SK-N-SH treated with all-trans-retinoic acid at 6 μM for 48 hours (cell line): ENCODE results near the gene DYNC1I1.

Source experiments
- ATAC-seq: fragments of 200-7000 bp; cut with Tn5 transposase; 3 replicates; pipeline ENCODE4 v1.9.1; 2020; ENCODE audit warnings: mild to moderate bottlenecking, moderate library complexity
- BACH2 ChIP-seq: fragments of 250-450 bp; sonication (Bioruptor Pico); IDR thresholded peaks from 2 replicates; pipeline ENCODE4 v1.9.0; 2021; ENCODE audit warnings: mild to moderate bottlenecking, borderline replicate concordance
- CSDC2 ChIP-seq: fragments of 250-450 bp; sonication (Bioruptor Pico); IDR thresholded peaks from 2 replicates; pipeline ENCODE4 v1.5.0; 2020; ENCODE audit warnings: mild to moderate bottlenecking, moderate library complexity
- ESRRG ChIP-seq: fragments of 250-450 bp; sonication (Bioruptor Pico); IDR thresholded peaks from 2 replicates; pipeline ENCODE4 v1.6.1; 2021; ENCODE audit warnings: mild to moderate bottlenecking
- GLIS3 ChIP-seq: fragments of 250-450 bp; sonication (Bioruptor Pico); IDR thresholded peaks from 2 replicates; pipeline ENCODE4 v1.5.0; 2020; ENCODE audit warnings: mild to moderate bottlenecking, moderate library complexity
- ISL1 ChIP-seq: fragments of 250-450 bp; sonication (Bioruptor Pico); IDR thresholded peaks from 2 replicates; pipeline ENCODE4 v2.1.2; 2022; ENCODE audit warnings: mild to moderate bottlenecking, moderate library complexity
- RARB ChIP-seq: fragments of 250-450 bp; sonication (Bioruptor Pico); IDR thresholded peaks from 2 replicates; pipeline ENCODE4 v1.8.0; 2021; ENCODE audit warnings: mild to moderate bottlenecking, moderate library complexity
- SNAI2 ChIP-seq: fragments of 250-450 bp; sonication (Bioruptor Pico); IDR thresholded peaks from 2 replicates; pipeline ENCODE4 v1.5.0; 2020; ENCODE audit warnings: mild to moderate bottlenecking, moderate library complexity
- TCF4 ChIP-seq: fragments of 250-450 bp; sonication (Bioruptor Pico); IDR thresholded peaks from 2 replicates; pipeline ENCODE4 v1.8.0; 2021; ENCODE audit warnings: mild to moderate bottlenecking, moderate library complexity, borderline replicate concordance
- TOX ChIP-seq: fragments of 250-450 bp; sonication (Bioruptor Pico); IDR thresholded peaks from 2 replicates; pipeline ENCODE4 v1.8.0; 2021; ENCODE audit warnings: mild to moderate bottlenecking, moderate library complexity, borderline replicate concordance
- ZC3H10 ChIP-seq: fragments of 250-450 bp; sonication (Bioruptor Pico); IDR thresholded peaks from 2 replicates; pipeline ENCODE4 v1.5.1; 2021; ENCODE audit warnings: mild to moderate bottlenecking, moderate library complexity
- ZFP3 ChIP-seq: fragments of 250-450 bp; sonication (Bioruptor Pico); IDR thresholded peaks from 2 replicates; pipeline ENCODE4 v1.5.0; 2020; ENCODE audit warnings: mild to moderate bottlenecking, moderate library complexity
- ZNF565 ChIP-seq: fragments of 450-650 bp; formaldehyde crosslinking; conservative IDR thresholded peaks from 2 replicates; pipeline ENCODE4 v1.5.0; 2020; ENCODE audit warnings: low read depth, mild to moderate bottlenecking, moderate library complexity
- ZNF70 ChIP-seq: fragments of 450-650 bp; formaldehyde crosslinking; IDR thresholded peaks from 2 replicates; pipeline ENCODE4 v1.5.0; 2020; ENCODE audit warnings: mild to moderate bottlenecking, moderate library complexity
- ZNF8 ChIP-seq: fragments of 450-650 bp; formaldehyde crosslinking; IDR thresholded peaks from 2 replicates; pipeline ENCODE4 v1.5.0; 2020; ENCODE audit warnings: mild to moderate bottlenecking, moderate library complexity
- TF ChIP-seq, protein P1 (sequence below): fragments of 250-450 bp; sonication (Bioruptor Pico); IDR thresholded peaks from 2 replicates; pipeline ENCODE4 v1.5.1; 2021; ENCODE audit warnings: mild to moderate bottlenecking, moderate library complexity
- TF ChIP-seq, protein P2 (sequence below): fragments of 250-450 bp; sonication (Bioruptor Pico); IDR thresholded peaks from 2 replicates; pipeline ENCODE4 v1.8.0; 2021; ENCODE audit warnings: low read depth, mild to moderate bottlenecking, moderate library complexity, borderline replicate concordance
- TF ChIP-seq, protein P3 (sequence below): fragments of 250-450 bp; sonication (Bioruptor Pico); IDR thresholded peaks from 2 replicates; pipeline ENCODE4 v1.5.1; 2020; ENCODE audit warnings: low read depth, mild to moderate bottlenecking, moderate library complexity
- TF ChIP-seq, protein P4 (sequence below): fragments of 250-450 bp; sonication (Bioruptor Pico); IDR thresholded peaks from 2 replicates; pipeline ENCODE4 v1.8.0; 2020; ENCODE audit warnings: mild to moderate bottlenecking, moderate library complexity, borderline replicate concordance
- TF ChIP-seq, protein P5 (sequence below): fragments of 250-450 bp; sonication (Bioruptor Pico); IDR thresholded peaks from 2 replicates; pipeline ENCODE4 v1.5.0; 2020; ENCODE audit warnings: mild to moderate bottlenecking, moderate library complexity

Gene DYNC1I1

DNA sequence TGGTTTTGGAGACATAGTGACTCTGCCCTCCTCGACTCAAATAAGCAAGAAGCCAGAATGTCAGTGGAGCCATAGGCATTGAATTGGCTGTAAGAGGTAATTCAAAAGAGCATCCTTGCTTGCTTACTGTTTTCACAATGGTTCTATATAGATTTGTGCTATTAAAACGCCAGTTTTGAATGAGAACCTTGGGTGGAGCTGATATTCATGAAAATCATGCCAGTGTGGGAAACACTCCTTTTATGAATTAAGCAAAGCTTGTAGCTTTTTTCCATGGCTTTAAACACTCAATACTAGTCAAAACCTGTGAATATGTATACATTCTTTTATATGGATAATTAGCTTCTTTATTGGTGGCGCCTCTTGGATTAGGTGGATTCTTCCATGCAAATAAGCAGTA, 297.0 kb downstream of the DYNC1I1 start:
- no peak for ATAC-seq
- TF ChIP-seq ZNF565 (no peak), TCF4 (CRISPR knock-in tag) (no peak), ZC3H10 (CRISPR knock-in tag) (no peak), CSDC2 (CRISPR knock-in tag) (no peak), ZNF8 (CRISPR knock-in tag) (no peak), ZNF70 (no peak), TOX (no peak), SNAI2 (no peak), GLIS3 (CRISPR knock-in tag) (no peak), ISL1 (CRISPR knock-in tag) (no peak), ESRRG (no peak), ZFP3 (CRISPR knock-in tag) (no peak), BACH2 (CRISPR knock-in tag) (no peak)
- TF ChIP-seq, protein P1, sequence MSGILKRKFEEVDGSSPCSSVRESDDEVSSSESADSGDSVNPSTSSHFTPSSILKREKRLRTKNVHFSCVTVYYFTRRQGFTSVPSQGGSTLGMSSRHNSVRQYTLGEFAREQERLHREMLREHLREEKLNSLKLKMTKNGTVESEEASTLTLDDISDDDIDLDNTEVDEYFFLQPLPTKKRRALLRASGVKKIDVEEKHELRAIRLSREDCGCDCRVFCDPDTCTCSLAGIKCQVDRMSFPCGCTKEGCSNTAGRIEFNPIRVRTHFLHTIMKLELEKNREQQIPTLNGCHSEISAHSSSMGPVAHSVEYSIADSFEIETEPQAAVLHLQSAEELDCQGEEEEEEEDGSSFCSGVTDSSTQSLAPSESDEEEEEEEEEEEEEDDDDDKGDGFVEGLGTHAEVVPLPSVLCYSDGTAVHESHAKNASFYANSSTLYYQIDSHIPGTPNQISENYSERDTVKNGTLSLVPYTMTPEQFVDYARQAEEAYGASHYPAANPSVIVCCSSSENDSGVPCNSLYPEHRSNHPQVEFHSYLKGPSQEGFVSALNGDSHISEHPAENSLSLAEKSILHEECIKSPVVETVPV (CRISPR knock-in tag) = no peak
- TF ChIP-seq, protein P2, sequence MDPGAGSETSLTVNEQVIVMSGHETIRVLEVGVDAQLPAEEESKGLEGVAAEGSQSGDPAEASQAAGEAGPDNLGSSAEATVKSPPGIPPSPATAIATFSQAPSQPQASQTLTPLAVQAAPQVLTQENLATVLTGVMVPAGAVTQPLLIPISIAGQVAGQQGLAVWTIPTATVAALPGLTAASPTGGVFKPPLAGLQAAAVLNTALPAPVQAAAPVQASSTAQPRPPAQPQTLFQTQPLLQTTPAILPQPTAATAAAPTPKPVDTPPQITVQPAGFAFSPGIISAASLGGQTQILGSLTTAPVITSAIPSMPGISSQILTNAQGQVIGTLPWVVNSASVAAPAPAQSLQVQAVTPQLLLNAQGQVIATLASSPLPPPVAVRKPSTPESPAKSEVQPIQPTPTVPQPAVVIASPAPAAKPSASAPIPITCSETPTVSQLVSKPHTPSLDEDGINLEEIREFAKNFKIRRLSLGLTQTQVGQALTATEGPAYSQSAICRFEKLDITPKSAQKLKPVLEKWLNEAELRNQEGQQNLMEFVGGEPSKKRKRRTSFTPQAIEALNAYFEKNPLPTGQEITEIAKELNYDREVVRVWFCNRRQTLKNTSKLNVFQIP (CRISPR knock-in tag) = no peak
- TF ChIP-seq, protein P3, sequence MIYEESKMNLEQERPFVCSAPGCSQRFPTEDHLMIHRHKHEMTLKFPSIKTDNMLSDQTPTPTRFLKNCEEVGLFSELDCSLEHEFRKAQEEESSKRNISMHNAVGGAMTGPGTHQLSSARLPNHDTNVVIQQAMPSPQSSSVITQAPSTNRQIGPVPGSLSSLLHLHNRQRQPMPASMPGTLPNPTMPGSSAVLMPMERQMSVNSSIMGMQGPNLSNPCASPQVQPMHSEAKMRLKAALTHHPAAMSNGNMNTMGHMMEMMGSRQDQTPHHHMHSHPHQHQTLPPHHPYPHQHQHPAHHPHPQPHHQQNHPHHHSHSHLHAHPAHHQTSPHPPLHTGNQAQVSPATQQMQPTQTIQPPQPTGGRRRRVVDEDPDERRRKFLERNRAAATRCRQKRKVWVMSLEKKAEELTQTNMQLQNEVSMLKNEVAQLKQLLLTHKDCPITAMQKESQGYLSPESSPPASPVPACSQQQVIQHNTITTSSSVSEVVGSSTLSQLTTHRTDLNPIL (CRISPR knock-in tag) = no peak
- TF ChIP-seq, protein P4, sequence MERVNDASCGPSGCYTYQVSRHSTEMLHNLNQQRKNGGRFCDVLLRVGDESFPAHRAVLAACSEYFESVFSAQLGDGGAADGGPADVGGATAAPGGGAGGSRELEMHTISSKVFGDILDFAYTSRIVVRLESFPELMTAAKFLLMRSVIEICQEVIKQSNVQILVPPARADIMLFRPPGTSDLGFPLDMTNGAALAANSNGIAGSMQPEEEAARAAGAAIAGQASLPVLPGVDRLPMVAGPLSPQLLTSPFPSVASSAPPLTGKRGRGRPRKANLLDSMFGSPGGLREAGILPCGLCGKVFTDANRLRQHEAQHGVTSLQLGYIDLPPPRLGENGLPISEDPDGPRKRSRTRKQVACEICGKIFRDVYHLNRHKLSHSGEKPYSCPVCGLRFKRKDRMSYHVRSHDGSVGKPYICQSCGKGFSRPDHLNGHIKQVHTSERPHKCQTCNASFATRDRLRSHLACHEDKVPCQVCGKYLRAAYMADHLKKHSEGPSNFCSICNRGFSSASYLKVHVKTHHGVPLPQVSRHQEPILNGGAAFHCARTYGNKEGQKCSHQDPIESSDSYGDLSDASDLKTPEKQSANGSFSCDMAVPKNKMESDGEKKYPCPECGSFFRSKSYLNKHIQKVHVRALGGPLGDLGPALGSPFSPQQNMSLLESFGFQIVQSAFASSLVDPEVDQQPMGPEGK = no peak
- TF ChIP-seq, all 23 proteins: peak for 0

DNA sequence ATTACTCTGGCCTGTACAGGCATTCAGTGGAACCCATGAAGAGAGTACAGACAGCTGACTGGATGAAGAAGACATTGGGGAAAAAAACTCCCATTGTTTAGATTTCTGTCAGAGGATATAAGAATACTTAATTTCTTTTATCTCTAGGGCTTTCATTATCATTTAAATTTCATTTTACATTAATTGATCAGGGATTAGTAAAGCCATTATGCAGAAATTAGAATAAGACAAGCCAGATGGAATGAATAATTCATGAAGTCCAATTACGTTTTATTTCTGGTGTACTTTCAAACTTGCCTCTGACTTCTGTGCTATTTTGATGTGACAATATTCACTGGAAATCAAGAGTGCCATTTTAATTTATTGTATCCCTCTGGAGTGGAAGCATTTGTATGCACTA, 302.5 kb downstream of the DYNC1I1 start:
- no peak for TF ChIP-seq ZC3H10 (CRISPR knock-in tag)
- TF ChIP-seq ZFP3 (CRISPR knock-in tag) = no peak
- no peak for TF ChIP-seq ZNF565
- TF ChIP-seq, protein P3 (CRISPR knock-in tag) = no peak
- TF ChIP-seq CSDC2 (CRISPR knock-in tag) = no peak
- TF ChIP-seq TCF4 (CRISPR knock-in tag) = no peak
- no peak for TF ChIP-seq TOX
- no peak for TF ChIP-seq ESRRG
- TF ChIP-seq RARB = no peak
- ATAC-seq = no peak

DNA sequence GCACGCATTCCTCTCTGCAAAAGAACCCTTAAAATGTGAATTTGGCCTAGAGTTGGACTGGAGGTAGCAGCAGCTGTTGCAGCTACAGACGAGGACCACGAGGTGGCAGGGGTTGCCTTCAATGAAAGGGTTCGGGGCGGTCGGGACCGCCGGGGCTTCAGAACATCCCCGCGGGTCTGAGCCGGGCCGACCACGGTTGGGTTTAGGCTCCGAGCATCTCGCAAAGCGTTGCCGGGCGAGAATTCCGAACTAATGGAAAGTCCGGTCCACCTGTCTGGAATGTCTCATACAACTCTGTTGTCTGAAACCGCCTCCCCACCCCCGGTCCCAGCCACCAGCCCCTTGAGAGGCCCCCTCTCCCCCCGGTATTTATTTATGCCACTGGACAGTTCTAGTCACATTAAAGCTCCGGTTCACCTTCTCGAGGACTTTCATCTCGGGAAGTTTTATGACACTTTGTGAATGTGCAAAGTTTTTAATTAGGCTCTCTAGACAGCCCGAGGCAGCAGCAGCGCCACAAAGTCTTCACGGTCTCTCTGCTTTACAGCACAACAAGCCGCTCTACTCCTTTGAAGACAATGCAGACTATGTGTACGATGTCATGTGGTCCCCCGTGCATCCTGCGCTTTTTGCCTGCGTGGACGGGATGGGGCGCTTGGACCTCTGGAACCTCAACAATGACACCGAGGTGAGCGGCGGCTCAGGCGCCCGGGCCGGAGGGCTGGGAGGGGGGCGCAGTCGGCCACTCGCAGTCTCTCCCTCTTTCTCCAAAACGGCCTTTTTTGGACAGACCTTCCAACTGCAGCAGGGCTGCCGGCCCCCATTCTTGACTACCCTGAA, 303.4 kb downstream of the DYNC1I1 start:
- peak; percentile 97 for ATAC-seq
- TF ChIP-seq ZNF8 (CRISPR knock-in tag) (0 out of 2 replicates have a peak, but pooled peaks have one; percentile 32), SNAI2 (no peak), ZNF565 (0 out of 2 replicates have a peak, but pooled peaks have one; percentile 13)
- TF ChIP-seq, protein P5, sequence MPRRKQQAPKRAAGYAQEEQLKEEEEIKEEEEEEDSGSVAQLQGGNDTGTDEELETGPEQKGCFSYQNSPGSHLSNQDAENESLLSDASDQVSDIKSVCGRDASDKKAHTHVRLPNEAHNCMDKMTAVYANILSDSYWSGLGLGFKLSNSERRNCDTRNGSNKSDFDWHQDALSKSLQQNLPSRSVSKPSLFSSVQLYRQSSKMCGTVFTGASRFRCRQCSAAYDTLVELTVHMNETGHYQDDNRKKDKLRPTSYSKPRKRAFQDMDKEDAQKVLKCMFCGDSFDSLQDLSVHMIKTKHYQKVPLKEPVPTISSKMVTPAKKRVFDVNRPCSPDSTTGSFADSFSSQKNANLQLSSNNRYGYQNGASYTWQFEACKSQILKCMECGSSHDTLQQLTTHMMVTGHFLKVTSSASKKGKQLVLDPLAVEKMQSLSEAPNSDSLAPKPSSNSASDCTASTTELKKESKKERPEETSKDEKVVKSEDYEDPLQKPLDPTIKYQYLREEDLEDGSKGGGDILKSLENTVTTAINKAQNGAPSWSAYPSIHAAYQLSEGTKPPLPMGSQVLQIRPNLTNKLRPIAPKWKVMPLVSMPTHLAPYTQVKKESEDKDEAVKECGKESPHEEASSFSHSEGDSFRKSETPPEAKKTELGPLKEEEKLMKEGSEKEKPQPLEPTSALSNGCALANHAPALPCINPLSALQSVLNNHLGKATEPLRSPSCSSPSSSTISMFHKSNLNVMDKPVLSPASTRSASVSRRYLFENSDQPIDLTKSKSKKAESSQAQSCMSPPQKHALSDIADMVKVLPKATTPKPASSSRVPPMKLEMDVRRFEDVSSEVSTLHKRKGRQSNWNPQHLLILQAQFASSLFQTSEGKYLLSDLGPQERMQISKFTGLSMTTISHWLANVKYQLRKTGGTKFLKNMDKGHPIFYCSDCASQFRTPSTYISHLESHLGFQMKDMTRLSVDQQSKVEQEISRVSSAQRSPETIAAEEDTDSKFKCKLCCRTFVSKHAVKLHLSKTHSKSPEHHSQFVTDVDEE (CRISPR knock-in tag) = 0 out of 2 replicates have a peak, but pooled peaks have one; percentile 23
